NCI-H460 (cell line): ENCODE measurements around the gene TRAPPC1. TPM values are rescaled to one million over a fixed set of nuclear protein-coding genes. Genes with fewer than 3 reads are reported as not detected.
"Not testable (repeated sequence)": the region's sequence is repeated elsewhere in the genome, so short reads cannot be mapped to it uniquely, and the experiment has no call there.

Experiments
- DNase-seq: peaks from one replicate; pipeline ENCODE4 v3.0.0-alpha.2; 2016; ENCODE audit warnings: low read depth; ENCODE audit errors: extremely low read depth
- polyA plus RNA-seq: library from polyadenylated mRNA; depleted of rRNA; stranded (reverse); fragments of >200 nt; gene quantifications from 2 replicates; pipeline ENCODE4 v1.2.3, GENCODE V29; 2014; cell fraction: nucleus; rRNA removed
- total RNA-seq: library from RNA; depleted of rRNA; stranded (reverse); fragments of >200 nt; shearing (Covaris generic); gene quantifications from 2 replicates; pipeline ENCODE4 v1.2.3, GENCODE V29; 2014; rRNA removed

TRAPPC1 gene
- total RNA-seq = 17.5 and 21.4 TPM in 2 replicates
- 19.7 and 21.7 TPM in 2 replicates for polyA plus RNA-seq

- DNase-seq = peak; percentile 99
Measured at GRCh38 chr17:7931709-7932482, at the start of gene TRAPPC1, which contains the start of gene CNTROB. Gene TRAPPC1 (minus strand): TSS chr17:7931946. CDS start chr17:7931829, 117 bp downstream. Gene CNTROB (plus strand): TSS chr17:7932206. CDS start chr17:7933080, 874 bp downstream.

GRCh38 chr17:7977805-7978204 is 46.1 kb upstream of the TRAPPC1 start:
- DNase-seq = no peak

- DNase-seq = no peak
Measured at GRCh38 chr17:7977039-7977438, 45.3 kb upstream of the TRAPPC1 start.

- DNase-seq = no peak
Measured at GRCh38 chr17:7974638-7975131, 42.9 kb upstream of the TRAPPC1 start.

GRCh38 chr17:7972131-7972785 is 40.5 kb upstream of the TRAPPC1 start:
- no peak for DNase-seq

GRCh38 chr17:7971651-7972050 is 39.9 kb upstream of the TRAPPC1 start:
- DNase-seq = no peak

- no peak for DNase-seq
Measured at GRCh38 chr17:7969433-7969832, 37.7 kb upstream of the TRAPPC1 start.

- DNase-seq = no peak
Measured at GRCh38 chr17:7967751-7968150, 36.0 kb upstream of the TRAPPC1 start.

- DNase-seq = no peak
Measured at GRCh38 chr17:7961421-7961820, 29.7 kb upstream of the TRAPPC1 start.

GRCh38 chr17:7959503-7960253 is 27.9 kb upstream of the TRAPPC1 start:
- no peak for DNase-seq

- DNase-seq = no peak
Measured at GRCh38 chr17:7956228-7956965, 24.7 kb upstream of the TRAPPC1 start.

GRCh38 chr17:7955414-7956227 is 23.9 kb upstream of the TRAPPC1 start:
- no peak for DNase-seq

GRCh38 chr17:7953266-7953665 is 21.5 kb upstream of the TRAPPC1 start:
- DNase-seq = not testable (repeated sequence)

GRCh38 chr17:7951143-7951792 is 19.5 kb upstream of the TRAPPC1 start:
- DNase-seq = no peak

- DNase-seq = no peak
Measured at GRCh38 chr17:7950578-7950977, 18.8 kb upstream of the TRAPPC1 start.

GRCh38 chr17:7947651-7948050 is 15.9 kb upstream of the TRAPPC1 start:
- no peak for DNase-seq

- no peak for DNase-seq
Measured at GRCh38 chr17:7946441-7946840, 14.7 kb upstream of the TRAPPC1 start.

- no peak for DNase-seq
Measured at GRCh38 chr17:7945651-7946050, 13.9 kb upstream of the TRAPPC1 start.

GRCh38 chr17:7944326-7944725 is 12.6 kb upstream of the TRAPPC1 start:
- no peak for DNase-seq
